ENCODE data around the gene TMEM169.

DNA sequence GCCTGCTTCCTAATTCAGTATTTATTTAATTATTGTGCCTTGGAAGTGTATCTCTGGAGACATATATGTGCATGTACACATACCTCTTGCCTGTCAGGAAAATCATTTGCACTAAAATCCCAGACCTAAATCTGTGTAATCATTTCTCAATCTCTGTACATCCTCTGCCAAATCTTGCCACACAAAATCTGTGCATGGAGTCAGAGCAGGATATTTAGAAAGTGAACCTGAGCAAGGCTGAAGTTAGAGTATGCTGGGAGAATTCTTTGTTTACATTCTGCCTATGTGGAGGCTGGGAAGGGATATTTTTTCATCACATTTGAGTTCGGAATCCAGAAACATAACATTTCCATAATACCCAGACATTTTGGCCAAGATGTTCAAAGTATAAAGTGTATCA is 36.8 kb downstream of the TMEM169 start:
- TF ChIP-seq, protein P1, sequence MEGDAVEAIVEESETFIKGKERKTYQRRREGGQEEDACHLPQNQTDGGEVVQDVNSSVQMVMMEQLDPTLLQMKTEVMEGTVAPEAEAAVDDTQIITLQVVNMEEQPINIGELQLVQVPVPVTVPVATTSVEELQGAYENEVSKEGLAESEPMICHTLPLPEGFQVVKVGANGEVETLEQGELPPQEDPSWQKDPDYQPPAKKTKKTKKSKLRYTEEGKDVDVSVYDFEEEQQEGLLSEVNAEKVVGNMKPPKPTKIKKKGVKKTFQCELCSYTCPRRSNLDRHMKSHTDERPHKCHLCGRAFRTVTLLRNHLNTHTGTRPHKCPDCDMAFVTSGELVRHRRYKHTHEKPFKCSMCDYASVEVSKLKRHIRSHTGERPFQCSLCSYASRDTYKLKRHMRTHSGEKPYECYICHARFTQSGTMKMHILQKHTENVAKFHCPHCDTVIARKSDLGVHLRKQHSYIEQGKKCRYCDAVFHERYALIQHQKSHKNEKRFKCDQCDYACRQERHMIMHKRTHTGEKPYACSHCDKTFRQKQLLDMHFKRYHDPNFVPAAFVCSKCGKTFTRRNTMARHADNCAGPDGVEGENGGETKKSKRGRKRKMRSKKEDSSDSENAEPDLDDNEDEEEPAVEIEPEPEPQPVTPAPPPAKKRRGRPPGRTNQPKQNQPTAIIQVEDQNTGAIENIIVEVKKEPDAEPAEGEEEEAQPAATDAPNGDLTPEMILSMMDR (IDR thresholded peaks at IDR 0.05) = no peak
- TF ChIP-seq POLR2A (IDR thresholded peaks at IDR 0.05) = no peak

All from thyroid gland (tissue), 4 donors.